Activated CD8-positive, alpha-beta memory T cell treated with anti-CD3 and anti-CD28 coated beads, Interleukin-2, amount 10 ng/mL, durations not matched to agents 7 days and 5 days (primary cell): Measurements from ENCODE around the gene C20orf96. TPM values are rescaled to one million over a fixed set of nuclear protein-coding genes. Genes with fewer than 3 reads are reported as not detected.

Source experiments
- ATAC-seq: fragments of 150-1000 bp; cut with Tn5 transposase; one replicate; pipeline ENCODE4 v1.10.0; 2021; ENCODE audit warnings: moderate library complexity
- CTCF ChIA-PET: fragments of 350-600 bp; sonication (Branson Sonifier 250); formaldehyde crosslinking; loops from one replicate; lab custom pipeline; 2021; ENCODE audit warnings: antibody characterized with exemption; lab: Charles Lee
- DNase-seq: peaks from one replicate; pipeline ENCODE4 v3.0.0-alpha.2; 2020
- H3K27ac Mint-ChIP-seq: one replicate; pipeline ENCODE4 v1.8.0; 2021; ENCODE audit warnings: mild to moderate bottlenecking, mixed read lengths
- H3K27me3 Mint-ChIP-seq: one replicate; pipeline ENCODE4 v1.8.0; 2021; ENCODE audit warnings: mixed read lengths
- H3K36me3 Mint-ChIP-seq: one replicate; pipeline ENCODE4 v1.8.0; 2021; ENCODE audit warnings: mild to moderate bottlenecking, mixed read lengths
- H3K4me1 Mint-ChIP-seq: one replicate; pipeline ENCODE4 v1.8.0; 2021; ENCODE audit warnings: mixed read lengths
- H3K4me3 Mint-ChIP-seq: one replicate; pipeline ENCODE4 v1.8.0; 2021; ENCODE audit warnings: mild to moderate bottlenecking, moderate library complexity, mixed read lengths
- H3K9me3 Mint-ChIP-seq: one replicate; pipeline ENCODE4 v1.8.0; 2022; ENCODE audit warnings: low read depth, mixed read lengths
- total RNA-seq, 2 experiments: library from RNA; stranded (reverse); gene quantifications; one replicate each; pipeline ENCODE4 v1.2.3, GENCODE V29; 2021

C20orf96 gene
- total RNA-seq, 2 experiments from 2014 or later: 7.5 to 8.2 TPM

DNA sequence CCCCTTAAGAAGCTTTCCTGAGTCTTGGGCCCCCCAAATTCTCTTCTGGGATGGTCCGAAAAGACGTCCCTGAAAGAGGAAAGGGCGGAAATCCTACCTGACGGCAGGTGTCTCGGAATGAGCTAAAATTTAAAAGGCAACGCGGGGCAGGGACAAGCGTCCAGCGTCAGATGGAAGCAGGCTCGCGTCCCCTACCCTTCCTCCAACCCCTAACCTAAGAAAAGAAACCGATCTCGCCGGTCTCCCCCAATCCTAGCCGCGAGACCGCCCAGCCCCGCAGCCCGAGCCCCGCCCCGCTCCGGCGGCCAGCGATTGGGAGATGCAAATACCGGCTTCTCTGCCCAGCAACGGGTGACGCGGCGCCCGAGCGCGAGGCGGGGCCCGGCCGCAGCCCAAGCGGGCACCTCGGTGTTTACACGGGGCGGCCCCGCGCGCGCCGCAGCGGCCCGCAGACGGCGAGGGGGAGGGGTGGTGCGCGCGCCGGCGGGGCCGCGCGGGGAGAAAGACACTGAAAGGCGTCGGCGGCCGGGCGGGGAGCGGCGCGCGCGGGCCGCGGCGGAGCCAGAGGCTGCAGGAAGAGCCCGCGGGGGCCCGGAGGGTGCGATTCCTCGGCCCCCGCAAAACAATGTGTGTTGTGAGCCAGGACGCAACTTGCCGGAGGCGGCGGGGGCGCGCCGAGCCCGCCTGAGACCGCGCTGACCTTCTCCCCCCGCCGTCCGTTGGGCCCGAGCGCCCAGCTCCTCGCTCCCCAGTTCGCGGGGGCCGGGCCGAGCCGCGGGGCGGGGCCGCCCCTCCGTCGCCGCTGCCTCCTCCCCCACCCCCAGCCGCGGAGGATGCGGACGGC is 34.7 kb upstream of the C20orf96 start, which contains the start of gene SOX12:
Gene SOX12 (plus strand): TSS at position 508 of the 844 bp plus-strand sequence. CDS start 373 bp downstream, outside the sequence.
- H3K4me1 Mint-ChIP-seq: peaks cover 22% of the 10 kb centered on the region
- H3K4me3 Mint-ChIP-seq: peak within 1 kb of the TSS; percentile 87
- no peaks in the 10 kb centered on the region for H3K27me3 Mint-ChIP-seq
- DNase-seq (peak; percentile 97), ATAC-seq (peak; percentile 81)
- H3K27ac Mint-ChIP-seq: peak within 1 kb of the TSS; percentile 86
- CTCF ChIA-PET: interaction anchor here (1.3 to 3.4 kb wide), 7 partner anchors 16 to 88 kb away, joined by 3 to 30 read pairs (median 5); partner anchors contain the start of gene ZCCHC3
- H3K36me3 Mint-ChIP-seq: peaks cover 1% of the 10 kb centered on the region
- H3K9me3 Mint-ChIP-seq: no peaks in the 10 kb centered on the region

GRCh38 chr20:324177-325044 is 33.9 kb upstream of the C20orf96 start:
- DNase-seq (peak; percentile 92), ATAC-seq (peak; percentile 71)
- Mint-ChIP-seq H3K27ac (peak overlapping the region; percentile 86), H3K4me1 (peaks cover 16% of the 10 kb centered on the region), H3K9me3 (no peaks in the 10 kb centered on the region), H3K4me3 (peak overlapping the region; percentile 87), H3K27me3 (no peaks in the 10 kb centered on the region), H3K36me3 (peaks cover 3% of the 10 kb centered on the region)
- CTCF ChIA-PET: interaction anchor here (0.6 to 3.4 kb wide), 10 partner anchors 10 to 154 kb away, joined by 3 to 30 read pairs (median 4); partner anchors contain the start of gene ZCCHC3

DNA sequence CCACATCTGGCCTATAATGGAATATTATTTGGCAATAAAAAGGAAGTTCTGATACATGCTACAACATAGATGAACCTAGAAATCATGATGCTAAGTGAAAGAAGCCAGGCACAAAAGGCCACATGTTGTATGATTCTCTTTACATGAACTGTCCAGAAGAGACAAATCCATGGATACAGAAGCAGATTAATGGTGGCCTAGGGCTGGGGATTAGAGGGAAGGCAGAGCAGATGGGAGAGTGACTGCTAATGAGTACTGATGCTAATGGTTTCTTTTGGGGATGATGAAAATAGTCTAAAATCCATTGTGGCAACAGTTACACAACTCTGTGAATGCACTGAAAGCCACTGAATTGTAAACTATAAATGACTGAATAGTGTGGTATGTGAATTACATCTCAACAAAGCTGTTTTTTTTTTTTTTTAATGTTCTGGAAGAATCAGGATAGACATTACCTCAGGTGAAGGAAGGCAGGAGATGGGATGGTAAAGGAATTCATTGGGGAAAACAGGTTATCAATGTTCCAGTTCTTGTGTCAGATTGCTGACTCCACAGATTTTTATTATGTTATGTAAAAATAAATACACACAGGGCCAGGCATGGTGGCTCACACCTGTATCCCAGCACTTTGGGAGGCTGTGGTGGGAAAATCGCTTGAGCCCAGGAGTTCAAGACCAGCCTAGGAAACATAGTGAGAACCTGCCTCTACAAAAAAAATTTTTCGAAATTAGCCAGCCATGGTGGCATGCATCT is 25.9 kb upstream of the C20orf96 start:
- H3K27ac Mint-ChIP-seq: no peak overlapping the region
- CTCF ChIA-PET: no interaction called here
- no peak overlapping the region for H3K4me3 Mint-ChIP-seq
- no peak for ATAC-seq
- H3K27me3 Mint-ChIP-seq: no peaks in the 10 kb centered on the region
- H3K9me3 Mint-ChIP-seq: no peaks in the 10 kb centered on the region
- peaks cover 8% of the 10 kb centered on the region for H3K4me1 Mint-ChIP-seq
- H3K36me3 Mint-ChIP-seq: peaks cover 3% of the 10 kb centered on the region
- DNase-seq: no peak

DNA sequence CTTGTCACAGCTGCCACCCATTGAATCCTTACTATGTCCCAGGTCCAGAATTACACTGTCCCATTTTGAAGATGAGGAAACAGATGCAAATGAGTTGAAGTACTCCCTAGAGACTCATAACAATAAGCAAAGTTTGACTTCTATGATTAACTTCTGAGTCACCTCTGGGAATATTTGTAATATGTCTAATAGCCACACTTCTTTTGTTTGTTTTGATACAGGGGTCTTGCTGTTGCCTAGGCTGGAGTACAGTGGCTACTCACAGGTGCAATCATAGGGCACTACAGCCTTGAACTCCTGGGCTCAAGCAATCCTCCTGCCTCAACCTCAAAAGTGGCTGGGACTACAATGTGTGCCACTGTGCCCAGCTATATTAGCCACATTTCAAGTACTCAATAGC is 23.4 kb upstream of the C20orf96 start:
- ATAC-seq (no peak), DNase-seq (no peak)
- Mint-ChIP-seq H3K27me3 (no peaks in the 10 kb centered on the region), H3K4me3 (no peak overlapping the region), H3K27ac (no peak overlapping the region), H3K36me3 (no peaks in the 10 kb centered on the region), H3K9me3 (no peaks in the 10 kb centered on the region), H3K4me1 (peaks cover 18% of the 10 kb centered on the region)
- CTCF ChIA-PET: interaction anchor here (1.2 to 1.8 kb wide), 2 partner anchors 8 to 16 kb away, joined by 5 to 7 read pairs; no protein-coding TSS in a partner anchor

GRCh38 chr20:313402-313801 is 22.9 kb upstream of the C20orf96 start:
- peaks cover 18% of the 10 kb centered on the region for H3K4me1 Mint-ChIP-seq
- CTCF ChIA-PET: interaction anchor here (1.2 kb wide), 1 partner anchor 8 kb away, joined by 5 read pairs; no protein-coding TSS in a partner anchor

GRCh38 chr20:312866-313265 is 22.3 kb upstream of the C20orf96 start:
- Mint-ChIP-seq H3K4me1 (peaks cover 18% of the 10 kb centered on the region), H3K4me3 (no peak overlapping the region), H3K36me3 (no peaks in the 10 kb centered on the region), H3K27me3 (no peaks in the 10 kb centered on the region), H3K9me3 (no peaks in the 10 kb centered on the region), H3K27ac (no peak overlapping the region)
- no peak for DNase-seq
- no peak for ATAC-seq
- CTCF ChIA-PET: no interaction called here

More at GRCh38 chr20:313402-313801, 22.9 kb upstream of the C20orf96 start:
- Mint-ChIP-seq H3K9me3 (no peaks in the 10 kb centered on the region), H3K27me3 (no peaks in the 10 kb centered on the region), H3K36me3 (no peaks in the 10 kb centered on the region), H3K4me3 (no peak overlapping the region), H3K27ac (no peak overlapping the region)
- ATAC-seq (no peak), DNase-seq (no peak)

DNA sequence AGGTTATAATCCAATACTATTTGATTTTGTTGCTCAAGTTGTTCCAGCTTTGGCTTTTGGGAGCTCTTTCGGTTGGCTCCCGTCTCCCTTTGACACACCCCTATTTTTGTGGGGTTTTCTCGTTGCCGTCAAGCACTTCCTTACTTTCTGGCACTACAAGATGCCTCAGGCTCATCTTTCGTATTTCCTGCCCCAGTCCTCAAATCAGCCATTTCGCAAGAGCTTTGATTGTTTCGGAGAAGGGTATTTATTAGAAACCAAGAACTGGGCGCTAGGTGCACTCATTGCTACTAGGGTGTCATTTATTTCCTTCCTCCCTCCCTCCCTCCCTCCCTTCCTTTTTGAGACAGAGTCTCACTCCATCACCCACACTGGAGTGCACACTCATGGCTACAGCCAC is 21.5 kb upstream of the C20orf96 start:
- H3K27me3 Mint-ChIP-seq: no peaks in the 10 kb centered on the region
- no peaks in the 10 kb centered on the region for H3K9me3 Mint-ChIP-seq
- ATAC-seq (no peak), DNase-seq (no peak)
- no peak overlapping the region for H3K4me3 Mint-ChIP-seq
- H3K4me1 Mint-ChIP-seq: peaks cover 18% of the 10 kb centered on the region
- CTCF ChIA-PET: no interaction called here
- H3K27ac Mint-ChIP-seq: no peak overlapping the region
- no peaks in the 10 kb centered on the region for H3K36me3 Mint-ChIP-seq

DNA sequence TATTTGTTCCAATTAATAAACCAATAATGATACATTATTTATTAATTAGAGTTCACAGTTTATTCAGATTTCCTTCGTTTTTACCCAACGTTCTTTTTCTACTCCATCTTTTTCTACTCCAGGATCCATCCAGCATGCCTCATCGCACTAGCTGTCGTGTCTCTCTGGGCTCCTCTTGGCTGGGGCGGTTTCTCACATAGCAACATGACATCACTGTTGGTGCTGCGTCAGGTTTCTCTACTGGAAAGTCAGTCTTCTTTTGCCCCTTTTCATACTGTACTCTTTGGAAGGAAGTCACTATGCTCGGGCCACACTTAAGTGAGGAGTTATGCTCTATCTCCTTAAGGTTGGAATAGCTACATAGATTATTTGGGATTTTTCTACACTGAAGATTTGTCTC is 21.1 kb upstream of the C20orf96 start:
- no peak overlapping the region for H3K4me3 Mint-ChIP-seq
- H3K9me3 Mint-ChIP-seq: no peaks in the 10 kb centered on the region
- no peak overlapping the region for H3K27ac Mint-ChIP-seq
- CTCF ChIA-PET: no interaction called here
- peaks cover 19% of the 10 kb centered on the region for H3K4me1 Mint-ChIP-seq
- DNase-seq (no peak), ATAC-seq (no peak)
- H3K27me3 Mint-ChIP-seq: no peaks in the 10 kb centered on the region
- H3K36me3 Mint-ChIP-seq: no peaks in the 10 kb centered on the region

DNA sequence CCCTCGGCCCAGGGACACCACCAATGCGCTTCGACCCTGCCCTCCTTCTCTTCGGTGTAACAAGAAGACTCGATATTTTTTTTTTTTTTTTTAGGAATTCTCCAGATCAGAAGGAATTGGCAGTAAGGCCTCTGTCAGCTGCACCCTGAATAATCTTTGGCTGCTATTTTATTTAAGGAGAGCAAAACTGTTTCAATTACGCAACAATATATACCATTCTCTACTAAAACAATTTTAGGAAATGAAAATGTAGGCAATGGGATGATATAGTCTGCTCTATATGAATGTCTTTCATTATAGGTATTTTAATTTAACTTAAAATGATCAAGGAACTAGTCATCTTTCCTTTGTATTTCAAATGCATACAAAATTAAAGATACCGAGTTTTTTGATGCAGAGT is 20.1 kb upstream of the C20orf96 start:
- Mint-ChIP-seq H3K9me3 (no peaks in the 10 kb centered on the region), H3K4me1 (peaks cover 19% of the 10 kb centered on the region), H3K4me3 (peak overlapping the region; percentile 52), H3K27me3 (no peaks in the 10 kb centered on the region), H3K27ac (no peak overlapping the region), H3K36me3 (no peaks in the 10 kb centered on the region)
- DNase-seq (no peak), ATAC-seq (no peak)
- CTCF ChIA-PET: interaction anchor here (0.6 to 1.9 kb wide), 2 partner anchors 13 to 20 kb away, joined by 3 to 10 read pairs; no protein-coding TSS in a partner anchor

- H3K4me1 Mint-ChIP-seq: peaks cover 19% of the 10 kb centered on the region
- DNase-seq (peak; percentile 90), ATAC-seq (peak; percentile 100)
- H3K36me3 Mint-ChIP-seq: no peaks in the 10 kb centered on the region
- no peaks in the 10 kb centered on the region for H3K9me3 Mint-ChIP-seq
- no peaks in the 10 kb centered on the region for H3K27me3 Mint-ChIP-seq
- no peak overlapping the region for H3K27ac Mint-ChIP-seq
- CTCF ChIA-PET: interaction anchor here (0.6 to 1.9 kb wide), 2 partner anchors 14 to 20 kb away, joined by 3 to 10 read pairs; no protein-coding TSS in a partner anchor
- peak overlapping the region; percentile 52 for H3K4me3 Mint-ChIP-seq
Measured at GRCh38 chr20:309841-310644, 19.5 kb upstream of the C20orf96 start.

DNA sequence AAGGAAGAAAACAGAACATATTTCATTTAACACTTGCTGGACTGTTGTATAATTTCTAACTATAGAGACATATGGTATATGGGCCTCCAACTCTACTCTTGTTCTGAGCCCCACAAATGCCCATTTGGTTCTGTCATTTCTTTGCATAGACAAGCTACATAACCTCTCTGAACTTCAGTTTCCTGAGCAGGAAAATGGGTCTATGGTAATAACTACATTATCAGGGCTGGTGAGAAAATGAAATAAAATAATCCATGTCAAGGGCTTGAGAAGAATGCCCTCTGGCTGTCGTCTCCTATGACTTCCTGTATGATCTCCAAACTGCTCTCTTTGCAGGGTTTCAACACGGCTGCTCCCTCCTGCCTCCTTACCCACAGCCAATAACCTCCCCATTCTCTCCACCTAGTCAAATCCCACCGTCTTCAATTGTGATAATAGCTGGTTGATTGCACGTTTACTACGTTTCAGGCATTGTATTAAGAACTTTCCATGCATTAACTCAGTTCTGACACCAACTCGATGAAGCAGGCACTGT is 18.8 kb upstream of the C20orf96 start:
- no peaks in the 10 kb centered on the region for H3K36me3 Mint-ChIP-seq
- H3K4me3 Mint-ChIP-seq: no peak overlapping the region
- H3K27me3 Mint-ChIP-seq: no peaks in the 10 kb centered on the region
- ATAC-seq (no peak), DNase-seq (no peak)
- no peaks in the 10 kb centered on the region for H3K9me3 Mint-ChIP-seq
- CTCF ChIA-PET: interaction anchor here (0.7 to 1.9 kb wide), 2 partner anchors 16 to 21 kb away, joined by 3 to 10 read pairs; partner anchors contain the start of gene SOX12
- H3K27ac Mint-ChIP-seq: peak overlapping the region; percentile 3
- peaks cover 19% of the 10 kb centered on the region for H3K4me1 Mint-ChIP-seq
